ENCODE data around the gene GMCL1.
"Not testable (repeated sequence)": the region's sequence is repeated elsewhere in the genome, so short reads cannot be mapped to it uniquely, and the experiment has no call there.

The GMCL1 gene, protein sequence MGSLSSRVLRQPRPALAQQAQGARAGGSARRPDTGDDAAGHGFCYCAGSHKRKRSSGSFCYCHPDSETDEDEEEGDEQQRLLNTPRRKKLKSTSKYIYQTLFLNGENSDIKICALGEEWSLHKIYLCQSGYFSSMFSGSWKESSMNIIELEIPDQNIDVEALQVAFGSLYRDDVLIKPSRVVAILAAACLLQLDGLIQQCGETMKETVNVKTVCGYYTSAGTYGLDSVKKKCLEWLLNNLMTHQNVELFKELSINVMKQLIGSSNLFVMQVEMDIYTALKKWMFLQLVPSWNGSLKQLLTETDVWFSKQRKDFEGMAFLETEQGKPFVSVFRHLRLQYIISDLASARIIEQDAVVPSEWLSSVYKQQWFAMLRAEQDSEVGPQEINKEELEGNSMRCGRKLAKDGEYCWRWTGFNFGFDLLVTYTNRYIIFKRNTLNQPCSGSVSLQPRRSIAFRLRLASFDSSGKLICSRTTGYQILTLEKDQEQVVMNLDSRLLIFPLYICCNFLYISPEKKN

DNA sequence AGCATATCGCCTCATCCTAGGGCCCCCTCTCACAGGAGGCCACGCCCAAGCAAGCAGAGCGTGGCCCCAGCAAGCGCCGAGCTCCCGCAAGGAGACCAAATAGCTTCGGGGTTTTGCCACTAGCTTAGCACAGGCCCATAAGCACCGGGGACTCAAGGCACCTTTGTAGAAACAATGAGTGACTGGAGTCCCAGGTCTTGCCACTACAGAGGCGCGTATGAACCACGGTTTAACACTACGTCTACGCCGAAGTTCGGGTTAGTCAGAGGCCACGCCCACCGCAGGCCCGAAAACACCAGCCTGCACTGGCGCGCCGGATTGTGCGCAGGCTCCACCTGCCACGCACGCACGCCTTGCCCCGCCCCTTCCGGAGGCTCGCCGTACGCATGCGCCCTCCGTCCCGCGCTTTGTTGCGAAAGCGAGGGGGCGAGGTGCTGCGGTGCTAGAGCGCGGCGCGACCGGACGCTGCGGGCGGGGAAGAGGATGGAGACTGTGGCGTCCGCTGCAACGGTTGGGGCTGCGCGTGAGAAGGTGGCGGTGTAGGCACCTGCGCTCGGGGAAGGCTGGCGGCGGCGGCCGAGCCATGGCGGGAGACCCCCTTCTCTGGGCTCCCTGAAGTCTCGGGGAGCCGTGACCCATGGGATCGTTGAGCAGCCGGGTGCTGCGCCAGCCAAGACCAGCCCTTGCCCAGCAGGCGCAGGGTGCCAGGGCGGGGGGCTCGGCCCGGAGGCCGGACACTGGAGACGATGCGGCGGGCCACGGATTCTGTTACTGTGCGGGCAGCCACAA, at the start of gene GMCL1:
GMCL1 (plus strand) TSS at position 405 of the 789 bp plus-strand sequence; CDS start at position 638, 233 bp downstream.
- peak; percentile 95 to 98 (median 98) for DNase-seq

DNA sequence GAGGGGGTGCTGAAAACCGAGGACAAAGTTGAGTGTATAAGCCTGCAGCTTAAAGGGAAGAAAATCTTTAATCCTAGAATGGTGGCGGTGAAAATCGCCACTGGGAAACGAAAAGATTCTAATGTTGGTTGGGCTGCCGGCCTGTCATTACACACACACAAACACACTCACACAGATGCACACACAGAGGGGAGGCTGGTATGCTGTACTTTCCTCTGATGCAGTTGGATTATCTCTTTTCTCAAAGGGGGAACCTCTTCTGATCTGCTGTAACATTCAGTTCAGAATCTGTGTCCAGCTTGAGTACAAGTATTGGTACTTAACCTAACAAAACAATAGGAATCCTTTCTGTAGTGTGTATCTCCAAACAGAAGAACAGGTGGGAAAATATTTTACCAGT, 48.5 kb upstream of the GMCL1 start:
- no peak for DNase-seq

DNA sequence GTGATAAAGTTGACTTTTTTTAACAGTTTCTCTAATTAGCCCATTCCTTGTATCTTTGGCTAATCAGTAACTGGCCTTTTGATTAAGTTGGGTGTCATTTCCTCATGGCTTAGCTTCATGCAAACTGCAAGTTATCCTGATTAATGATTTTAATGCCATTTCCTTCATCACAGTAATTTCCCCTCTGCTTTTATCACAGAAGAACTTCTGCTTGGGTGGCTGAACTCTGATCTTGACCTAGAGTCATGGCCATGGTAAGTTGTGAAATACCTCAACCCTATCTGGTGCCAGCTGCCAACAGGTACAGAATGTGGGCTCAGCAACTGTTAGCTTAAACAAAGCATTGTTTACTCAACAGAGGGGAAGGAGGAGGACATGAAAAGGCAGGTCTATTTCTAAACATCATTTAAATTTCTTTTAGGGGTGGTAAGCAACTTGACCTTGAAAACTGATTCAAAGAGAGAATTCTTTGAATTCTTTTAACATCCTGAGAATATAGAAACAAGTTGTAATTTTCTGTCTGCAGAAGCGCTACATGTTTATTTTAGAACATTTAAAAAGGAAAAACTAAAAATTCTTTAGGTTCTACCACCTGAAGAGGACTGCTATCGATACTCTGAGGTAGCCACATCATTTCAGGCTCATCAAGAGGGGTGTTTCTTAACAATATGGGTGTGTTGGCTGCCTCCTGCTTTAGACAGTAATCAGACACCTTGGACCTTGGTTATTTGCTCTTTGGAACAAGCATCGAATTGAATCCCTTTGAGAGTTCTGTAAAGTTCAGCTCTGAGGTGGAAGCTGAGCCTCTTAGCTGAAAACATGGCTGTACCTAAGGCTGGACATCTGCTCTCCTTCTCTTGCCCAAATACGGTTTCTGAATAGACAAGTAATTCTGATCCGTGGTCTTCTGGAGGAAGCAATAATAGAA, 47.9 kb upstream of the GMCL1 start:
- no peak for DNase-seq

DNA sequence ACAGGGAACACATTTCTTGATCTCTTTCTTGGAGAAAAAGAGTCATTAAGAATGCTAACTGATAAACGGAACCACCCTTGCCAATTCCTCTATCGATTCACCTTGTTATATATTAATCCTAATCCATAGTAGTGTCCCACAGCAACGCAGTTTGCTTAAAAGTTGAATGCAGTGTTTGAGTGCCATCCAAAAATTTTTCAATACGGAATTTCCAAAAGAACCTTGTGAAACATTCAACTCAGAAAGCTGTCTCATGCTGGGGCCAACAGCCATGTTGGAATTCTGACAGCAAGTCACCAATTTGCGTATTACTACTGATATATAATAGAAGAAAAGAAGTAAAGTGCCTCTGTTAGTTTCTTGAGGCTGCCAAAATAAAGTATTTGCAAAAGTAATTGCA, 45.2 kb upstream of the GMCL1 start:
- no peak for DNase-seq

DNA sequence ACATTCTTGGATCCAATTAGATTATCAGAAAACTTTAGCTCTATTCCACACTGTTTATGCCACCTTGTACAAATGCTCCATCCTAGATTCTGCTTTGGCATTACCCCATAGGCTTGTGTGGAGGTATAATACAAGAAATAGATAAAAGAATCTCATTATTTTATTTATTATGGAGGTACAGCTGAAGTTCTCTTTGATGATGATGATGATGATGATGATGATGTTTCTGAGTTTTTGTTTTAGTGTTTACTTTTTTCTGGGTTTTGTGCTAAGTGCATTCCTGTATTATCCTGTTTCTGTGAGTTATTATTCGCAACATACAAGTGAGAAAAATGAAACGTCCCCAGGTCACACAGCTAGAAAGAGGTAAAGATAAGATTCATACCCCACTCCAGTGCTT, 44.1 kb upstream of the GMCL1 start:
- DNase-seq = no peak

DNA sequence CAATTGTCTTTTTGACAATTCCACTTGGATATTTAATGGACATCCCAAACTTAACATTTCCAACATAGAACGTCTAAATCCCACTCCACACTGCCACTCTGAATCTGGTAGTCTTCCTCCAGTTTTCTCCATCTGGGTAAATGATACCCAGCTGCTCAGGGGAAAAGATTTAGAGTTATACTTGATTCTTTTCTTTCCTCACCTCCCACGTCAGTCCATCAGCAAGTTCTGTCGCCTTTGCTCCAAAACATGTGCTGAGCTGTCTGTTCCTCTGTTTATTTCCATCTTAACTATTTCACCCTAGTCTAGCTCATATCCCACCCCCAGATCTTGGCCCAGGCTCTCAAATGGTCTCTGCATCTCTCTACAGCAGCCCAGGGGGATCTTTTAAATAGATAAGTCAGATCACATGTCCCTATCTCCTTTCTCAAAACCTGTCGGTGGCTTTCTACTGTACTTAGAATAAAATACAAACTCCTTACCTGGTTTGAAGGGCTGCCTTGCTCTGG, 43.4 kb upstream of the GMCL1 start:
- DNase-seq = no peak

DNA sequence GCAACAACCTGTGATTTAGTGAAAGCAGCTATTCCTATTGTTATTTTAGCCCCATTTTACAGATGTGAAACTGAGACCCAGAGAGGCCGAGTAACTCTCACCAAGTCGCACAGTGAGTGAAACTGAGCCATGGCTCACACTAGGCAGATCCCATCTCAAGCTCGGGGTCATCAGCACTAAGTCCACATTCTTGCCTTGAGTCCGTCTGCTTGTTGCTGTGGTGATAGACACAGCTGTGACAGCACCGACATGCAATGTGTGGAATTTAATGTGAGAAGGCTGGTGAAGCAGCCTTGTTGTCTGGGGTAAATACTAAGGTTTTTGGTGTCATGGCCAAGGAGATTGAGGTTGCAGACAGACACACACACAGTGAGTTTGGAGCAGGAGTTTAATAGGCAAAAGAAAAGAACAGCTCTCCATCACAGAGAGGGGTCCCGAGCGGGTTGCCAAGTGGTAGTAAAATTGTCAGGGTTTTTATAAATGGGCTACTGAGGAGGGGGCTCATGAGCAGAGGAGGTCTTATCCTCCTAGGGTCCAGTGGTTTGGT, 40.2 kb upstream of the GMCL1 start:
- no peak for DNase-seq

DNA sequence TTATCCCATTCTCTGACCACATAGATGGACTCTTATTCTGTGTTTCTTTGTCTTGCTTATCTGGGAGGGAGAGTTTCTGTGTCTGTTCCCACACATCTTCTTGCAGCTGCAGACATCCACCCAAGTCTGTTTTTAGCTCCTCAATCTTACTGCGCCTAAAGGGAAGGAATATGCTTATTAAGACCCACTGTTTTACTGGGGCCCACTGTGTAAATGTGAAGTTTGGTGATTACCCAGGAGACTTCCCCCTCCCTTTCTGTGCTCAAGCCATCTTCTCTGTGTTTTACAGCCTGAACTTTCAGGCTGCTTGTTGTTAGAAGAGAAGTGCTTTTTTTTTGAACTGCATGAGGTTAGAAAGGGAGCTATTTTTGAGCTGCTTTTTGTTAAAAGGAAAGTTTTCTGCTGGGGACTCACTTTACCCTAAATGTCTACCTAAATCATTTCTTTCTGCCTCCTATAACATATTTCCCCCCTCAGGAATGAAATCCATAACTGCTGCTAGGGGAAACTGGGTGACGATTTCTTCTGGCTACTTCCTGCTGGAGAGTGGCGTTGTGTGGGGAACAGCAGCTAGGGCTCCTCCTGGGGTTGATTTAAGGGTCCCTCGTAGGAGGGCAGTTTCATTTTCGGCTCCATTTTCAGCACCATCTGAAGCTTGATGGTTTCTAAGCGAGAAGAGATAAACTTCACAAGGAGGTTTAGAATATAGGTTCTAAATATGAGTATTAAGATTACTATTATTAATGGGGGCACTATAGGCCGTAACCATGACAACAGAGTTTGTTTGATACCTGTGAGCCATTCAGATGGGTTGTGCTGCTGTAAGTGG, 39.5 kb upstream of the GMCL1 start:
- DNase-seq = no peak

DNA sequence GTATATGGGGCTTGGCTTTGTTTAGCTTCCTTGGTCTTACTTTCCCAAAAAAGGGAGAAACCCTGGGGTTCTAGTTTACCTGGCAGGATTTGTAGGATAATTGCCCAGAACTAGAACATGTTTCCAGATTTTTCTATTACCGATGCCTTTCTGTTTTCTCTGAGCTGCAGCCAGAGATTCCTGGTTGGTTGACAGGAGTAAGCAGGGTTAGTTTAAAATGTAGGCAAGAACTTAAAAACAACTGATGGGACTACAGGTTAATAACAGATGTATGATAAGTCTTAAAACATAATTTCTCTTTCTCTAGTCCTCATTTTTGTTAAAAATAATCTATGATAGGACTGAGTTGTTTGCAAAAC, 38.9 kb upstream of the GMCL1 start:
- no peak for DNase-seq

DNA sequence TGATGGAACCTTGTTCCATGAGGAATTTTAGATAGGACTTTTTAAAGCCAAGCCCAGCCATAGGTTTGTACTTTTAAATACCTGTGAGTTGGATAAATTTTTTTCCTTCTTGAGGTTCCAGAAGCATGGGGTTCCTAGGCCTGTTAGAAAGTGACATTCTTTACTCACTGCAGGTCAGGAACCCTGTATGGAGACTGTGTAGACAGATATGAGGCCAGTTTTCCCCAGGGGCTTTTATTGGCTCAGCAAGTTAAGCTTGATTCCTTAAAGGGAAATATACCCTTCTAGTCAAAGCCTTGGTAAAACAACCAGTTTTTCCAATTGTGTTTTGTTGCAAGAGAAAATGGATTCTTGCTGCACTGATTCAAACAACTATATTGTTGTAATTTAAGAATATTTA, 38.4 kb upstream of the GMCL1 start:
- no peak for DNase-seq

DNA sequence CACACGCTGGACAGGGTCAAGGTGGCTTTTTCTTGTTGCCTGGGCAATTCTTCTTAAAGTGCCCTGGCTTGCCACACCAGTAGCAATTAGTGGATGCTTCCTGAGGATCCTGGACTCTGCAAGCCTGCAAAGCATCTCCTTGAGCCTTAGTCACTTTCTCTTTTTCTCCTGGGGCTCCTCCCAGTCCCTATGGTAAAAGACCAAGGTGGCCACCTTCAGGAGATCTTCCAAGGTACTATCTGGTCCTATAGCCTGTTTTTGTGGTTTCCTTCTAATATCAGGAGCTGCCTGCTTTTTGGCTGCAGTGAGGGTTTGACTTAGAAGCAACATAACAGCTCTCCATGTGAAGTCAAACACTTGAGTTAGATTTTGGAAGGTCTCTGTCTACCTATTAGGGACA, 33.3 kb upstream of the GMCL1 start:
- DNase-seq = no peak

DNA sequence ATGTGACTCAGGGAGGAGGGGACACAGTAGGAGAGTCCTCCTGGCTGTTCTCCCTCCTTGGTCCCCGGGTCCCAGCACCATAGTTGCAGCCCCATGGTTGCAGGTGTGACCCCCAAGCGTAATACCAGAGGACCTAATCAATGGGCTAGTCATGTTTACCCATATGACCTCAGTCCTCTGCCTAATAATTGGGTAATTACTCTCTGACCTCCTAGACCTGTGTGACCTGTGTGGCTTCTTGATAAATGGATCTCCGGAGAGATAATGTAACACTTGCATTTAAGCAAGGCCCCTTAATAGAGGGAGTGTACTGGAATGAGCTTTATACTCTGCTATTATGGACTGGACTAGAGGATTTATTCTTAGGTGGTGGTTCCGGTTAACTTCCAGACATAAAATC, 32.2 kb upstream of the GMCL1 start:
- DNase-seq = no peak

DNA sequence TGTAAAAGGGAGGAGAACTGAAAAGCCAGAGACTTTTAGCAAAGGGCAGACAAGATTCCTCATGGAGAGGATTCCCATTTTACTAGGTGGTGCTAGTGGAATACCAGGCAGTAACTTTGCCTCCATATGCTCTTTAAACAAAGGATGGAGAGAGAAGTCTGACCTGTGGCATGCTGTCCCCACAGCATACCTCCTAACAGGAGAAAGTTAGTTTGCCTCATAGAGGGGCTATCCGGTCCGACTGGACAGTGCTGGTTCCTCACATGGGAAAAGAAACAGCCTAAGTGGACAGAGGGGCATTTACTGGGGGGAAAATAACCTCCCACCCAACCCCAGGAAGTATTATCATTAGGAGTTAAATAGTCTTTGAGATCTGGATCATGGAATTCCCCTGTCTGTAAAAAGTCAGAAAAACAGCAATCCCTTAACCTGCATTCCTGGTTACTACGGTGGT, 31.6 kb upstream of the GMCL1 start:
- no peak for DNase-seq

DNA sequence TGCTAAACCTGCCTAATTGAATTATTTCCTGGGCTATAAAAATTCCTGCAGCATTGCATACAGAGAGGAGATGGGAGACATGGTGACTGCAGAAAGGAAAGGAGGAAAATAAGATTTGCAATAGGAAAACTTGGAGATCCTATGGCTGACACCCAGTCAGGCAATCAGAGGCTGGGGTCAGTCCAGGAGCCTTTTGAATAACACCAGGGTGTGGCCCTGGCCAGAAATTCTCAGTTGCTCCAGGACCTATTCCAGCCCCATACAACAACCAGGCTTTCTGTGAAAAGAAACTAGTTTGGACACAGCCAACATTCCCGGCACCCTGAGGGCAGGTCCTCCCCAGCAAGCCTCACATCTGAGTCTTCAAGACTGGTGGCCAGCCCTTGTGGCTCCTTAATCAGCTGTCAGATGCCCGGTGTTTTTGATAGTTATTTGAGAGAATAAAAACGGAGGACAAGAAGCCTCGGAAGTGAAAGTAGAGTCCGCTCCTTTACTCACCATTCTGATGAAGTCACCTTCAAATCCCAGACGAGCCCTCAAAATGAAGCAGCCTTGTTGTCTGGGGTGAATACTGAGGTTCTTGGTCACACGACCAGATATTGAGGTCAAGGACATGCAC, 31.1 kb upstream of the GMCL1 start:
- DNase-seq = no peak

DNA sequence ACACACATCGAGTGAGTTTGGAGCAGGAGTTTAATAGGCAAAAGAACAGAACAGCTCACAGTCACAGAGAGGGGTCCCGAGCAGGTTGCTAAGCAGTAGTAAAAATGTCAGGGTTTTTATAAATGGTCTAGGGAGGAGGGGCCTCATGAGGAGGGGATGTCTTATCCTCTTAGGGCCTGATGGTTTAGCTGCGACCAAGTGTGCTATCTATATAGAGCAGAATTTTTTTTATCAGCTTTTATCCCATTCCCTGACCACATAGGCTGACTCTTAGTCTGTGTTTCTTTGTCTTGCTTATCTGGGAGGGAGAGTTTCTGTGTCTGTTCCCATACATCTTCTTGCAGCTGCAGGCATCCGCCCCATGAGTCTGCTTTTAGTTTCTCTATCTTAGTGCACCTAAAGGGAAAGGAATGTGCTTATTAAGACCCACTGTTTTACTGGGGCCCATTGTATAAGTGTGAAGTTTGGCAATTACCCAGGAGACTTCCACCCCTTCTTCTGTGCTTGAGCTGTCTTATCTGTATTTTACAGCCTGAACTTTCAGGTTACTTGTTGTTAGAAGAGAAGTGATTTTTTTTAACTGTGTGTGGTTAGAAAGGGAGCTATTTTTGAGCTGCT, 30.4 kb upstream of the GMCL1 start:
- no peak for DNase-seq

DNA sequence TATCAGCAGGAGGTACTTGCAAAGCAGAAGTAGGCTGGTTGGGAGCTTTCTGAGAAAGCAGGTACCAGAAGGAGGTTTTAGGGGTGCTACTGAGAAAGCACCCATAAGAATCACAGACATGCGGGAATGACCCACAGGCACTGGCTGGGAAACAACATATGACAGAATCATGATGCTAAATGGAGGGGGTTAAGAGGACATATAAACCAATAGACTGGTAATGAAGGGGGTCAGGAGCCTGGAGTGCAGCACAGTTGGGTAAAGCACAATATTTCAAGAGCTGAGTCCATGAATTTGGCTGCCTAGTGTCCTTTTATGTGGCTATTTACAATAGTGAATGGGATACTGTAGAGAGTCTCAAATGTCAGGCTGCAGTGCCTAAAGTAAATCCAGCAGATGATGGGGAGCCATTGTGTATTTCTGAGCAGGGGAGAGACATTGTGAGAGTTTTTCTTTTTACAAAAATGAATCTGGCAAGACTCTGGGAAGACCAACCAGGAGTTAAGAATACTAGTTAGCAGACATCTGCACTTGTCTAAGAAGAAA, 27.6 kb upstream of the GMCL1 start:
- DNase-seq = no peak

DNA sequence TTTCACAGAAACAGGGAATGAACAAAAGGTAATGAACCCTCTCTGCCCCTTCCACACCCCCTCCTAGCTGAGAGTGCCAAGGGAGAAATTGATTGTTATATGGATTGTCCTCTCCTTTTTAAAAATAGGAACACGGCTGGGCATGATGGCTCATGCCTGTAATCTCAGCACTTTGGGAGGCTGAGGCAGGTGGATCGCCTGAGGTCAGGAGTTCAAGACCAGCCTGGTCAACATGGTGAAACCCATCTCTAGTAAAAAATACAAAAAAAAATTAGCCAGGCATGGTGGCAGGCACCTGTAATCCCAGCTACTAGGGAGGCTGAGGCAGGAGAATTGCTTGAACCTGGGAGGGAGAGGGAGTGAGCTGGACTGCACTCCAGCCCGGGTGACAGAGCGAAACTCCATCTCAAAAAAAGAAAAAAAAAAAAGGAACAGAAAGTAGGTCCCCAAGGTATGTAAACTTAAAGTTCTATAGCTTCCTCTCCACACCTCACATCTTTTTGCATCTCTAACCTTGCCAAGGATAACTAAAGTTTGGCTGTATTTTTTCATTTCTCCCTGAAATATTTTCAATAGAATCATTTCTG, 26.6 kb upstream of the GMCL1 start:
- DNase-seq = not testable (repeated sequence)

DNA sequence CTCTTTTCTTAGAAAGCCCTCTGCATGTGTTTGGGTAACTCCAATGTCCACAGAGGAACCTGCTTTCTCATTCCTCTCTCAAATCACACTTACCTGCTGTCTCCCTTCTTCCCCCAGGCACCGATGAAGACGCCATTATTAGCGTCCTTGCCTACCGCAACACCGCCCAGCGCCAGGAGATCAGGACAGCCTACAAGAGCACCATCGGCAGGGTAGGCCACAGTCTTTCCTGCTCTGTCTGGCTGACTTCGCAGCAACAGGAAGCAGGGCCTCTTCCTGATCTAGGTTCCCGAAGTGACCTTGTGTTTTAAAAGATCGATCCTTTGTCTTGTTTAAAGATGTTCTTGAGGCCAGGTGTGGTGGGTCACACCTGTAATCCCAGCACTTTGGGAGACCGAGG, 25.0 kb upstream of the GMCL1 start:
- peak in 1 of 6 experiments; percentile 11 for DNase-seq

DNA sequence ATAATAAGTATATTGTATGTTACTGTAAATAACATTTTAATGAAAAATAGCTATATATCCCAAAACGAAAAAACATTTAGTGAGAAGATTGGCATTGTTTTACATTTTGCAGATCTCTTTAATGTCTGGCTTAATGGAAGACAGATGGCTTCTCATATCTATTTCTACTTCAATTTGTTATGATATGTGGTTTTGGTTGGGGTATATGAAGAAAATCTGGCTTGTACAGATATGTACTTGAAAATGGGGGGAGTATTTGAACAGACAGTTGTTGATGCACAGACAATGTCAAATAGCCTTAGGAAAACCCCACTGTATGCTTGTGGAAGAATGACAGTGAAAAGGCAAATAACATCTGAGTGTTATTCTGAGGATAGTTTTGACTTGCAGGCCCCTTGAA, 23.6 kb upstream of the GMCL1 start:
- DNase-seq = no peak
